Calu3 (cell line): ENCODE measurements around the gene IER5. TPM values are rescaled to one million over a fixed set of nuclear protein-coding genes. Genes with fewer than 3 reads are reported as not detected.

Experiments used
- BruUV-seq: library from RNA; stranded (reverse); fragments of 400-500 nt; replicated peaks from 2 replicates; lab custom pipeline; 2021; lab: Mats Ljungman, UMichigan
- CTCF ChIA-PET: fragments of 300-600 bp; sonication (Branson Sonifier 250); formaldehyde crosslinking; loops from one replicate; lab custom pipeline; 2022; ENCODE audit warnings: antibody characterized with exemption; lab: Charles Lee
- DNase-seq: peaks from one replicate; pipeline ENCODE4 v3.0.0; 2022
- H3K27ac Mint-ChIP-seq: one replicate; pipeline ENCODE4 v1.8.0; 2022; ENCODE audit warnings: mixed read lengths; ENCODE audit not compliant: unreplicated experiment
- H3K27me3 Mint-ChIP-seq: one replicate; pipeline ENCODE4 v1.8.0; 2022; ENCODE audit warnings: mixed read lengths; ENCODE audit not compliant: unreplicated experiment
- H3K36me3 Mint-ChIP-seq: one replicate; pipeline ENCODE4 v1.8.0; 2022; ENCODE audit warnings: mild to moderate bottlenecking, moderate library complexity, mixed read lengths; ENCODE audit not compliant: insufficient read depth, unreplicated experiment
- H3K4me1 Mint-ChIP-seq: one replicate; pipeline ENCODE4 v1.8.0; 2022; ENCODE audit warnings: mild to moderate bottlenecking, low read depth, mixed read lengths; ENCODE audit not compliant: unreplicated experiment
- H3K4me3 Mint-ChIP-seq: one replicate; pipeline ENCODE4 v1.8.0; 2022; ENCODE audit warnings: mild to moderate bottlenecking, low read depth, moderate library complexity, mixed read lengths; ENCODE audit not compliant: unreplicated experiment
- H3K9me3 Mint-ChIP-seq: one replicate; pipeline ENCODE4 v1.8.0; 2022; ENCODE audit warnings: low read depth, mixed read lengths; ENCODE audit not compliant: unreplicated experiment
- CTCF ChIP-seq: fragments of 200-600 bp; IDR thresholded peaks from one replicate; pipeline ENCODE4 v1.8.0; 2022; ENCODE audit warnings: antibody characterized with exemption; ENCODE audit not compliant: unreplicated experiment
- intact Hi-C: fragments of 100-400 bp; cut with micrococcal nuclease; formaldehyde crosslinking; loops from one replicate; pipeline ENCODE4 v1.10.0; 2022; ENCODE audit not compliant: unreplicated experiment
- total RNA-seq: library from RNA; stranded (reverse); gene quantifications from 2 replicates; pipeline ENCODE4 v1.2.3, GENCODE V29; 2022

The IER5 gene
- total RNA-seq, 1 experiment from 2014 or later, result 11.4 TPM

DNA sequence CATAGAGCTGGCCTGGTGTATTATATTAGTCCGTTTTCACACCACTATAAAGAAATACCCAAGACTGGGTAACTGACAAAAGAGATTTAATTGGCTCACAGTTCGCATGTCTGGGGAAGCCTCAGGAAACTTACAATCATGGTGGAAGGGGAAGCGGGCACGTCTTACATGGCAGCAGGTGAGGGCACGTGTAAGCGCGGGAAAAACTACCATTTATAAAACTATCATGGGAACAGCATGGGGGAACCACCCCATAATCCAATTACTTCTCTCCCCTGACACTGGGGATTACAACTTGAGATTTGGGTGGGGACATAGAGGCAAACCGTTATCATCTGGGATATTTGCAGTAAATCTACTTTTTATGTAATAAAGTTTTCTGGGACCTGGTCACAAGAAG lies 6.8 kb downstream of the IER5 start:
- Mint-ChIP-seq H3K36me3 (peaks cover 10% of the 10 kb centered on the region), H3K4me1 (peaks cover 35% of the 10 kb centered on the region), H3K4me3 (no peak overlapping the region), H3K27me3 (peaks cover 13% of the 10 kb centered on the region), H3K9me3 (no peaks in the 10 kb centered on the region), H3K27ac (no peak overlapping the region)
- CTCF ChIA-PET, result interaction anchor here (0.6 kb wide), 1 partner anchor 79 kb away, joined by 3 read pairs; no protein-coding TSS in a partner anchor
- intact Hi-C loops, result no loop called here
- TF ChIP-seq CTCF, result no peak
- no TSS peak for BruUV-seq
- no peak for DNase-seq

DNA sequence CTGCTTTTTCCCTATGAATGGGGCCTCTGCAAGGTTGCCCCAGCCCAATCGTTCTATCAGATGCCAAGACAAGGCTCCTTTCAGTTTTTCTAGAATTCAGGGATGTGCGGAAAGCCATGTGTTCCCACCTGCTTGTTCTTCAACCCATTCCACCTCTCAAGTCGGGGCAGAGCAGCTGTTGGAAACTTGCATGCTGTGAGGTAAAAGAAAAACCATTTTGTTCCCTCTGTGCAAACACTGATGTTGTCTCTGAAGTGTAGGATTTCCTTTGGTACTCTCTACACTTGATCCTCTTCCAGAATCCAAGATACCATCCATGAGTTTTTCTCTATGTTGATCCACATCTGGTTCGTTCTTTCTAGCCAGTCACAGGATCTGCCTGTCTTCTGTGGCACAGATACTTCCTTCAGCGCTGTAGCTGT lies 7.3 kb downstream of the IER5 start:
- Mint-ChIP-seq H3K27ac (no peak overlapping the region), H3K4me3 (no peak overlapping the region), H3K4me1 (peaks cover 39% of the 10 kb centered on the region), H3K9me3 (no peaks in the 10 kb centered on the region), H3K27me3 (peaks cover 19% of the 10 kb centered on the region), H3K36me3 (peaks cover 5% of the 10 kb centered on the region)
- intact Hi-C loops, result no loop called here
- no TSS peak for BruUV-seq
- DNase-seq, result no peak
- CTCF ChIA-PET, result interaction anchor here (0.6 to 1.0 kb wide), 2 partner anchors 21 to 78 kb away, joined by 3 to 5 read pairs; no protein-coding TSS in a partner anchor
- TF ChIP-seq CTCF, result no peak

DNA sequence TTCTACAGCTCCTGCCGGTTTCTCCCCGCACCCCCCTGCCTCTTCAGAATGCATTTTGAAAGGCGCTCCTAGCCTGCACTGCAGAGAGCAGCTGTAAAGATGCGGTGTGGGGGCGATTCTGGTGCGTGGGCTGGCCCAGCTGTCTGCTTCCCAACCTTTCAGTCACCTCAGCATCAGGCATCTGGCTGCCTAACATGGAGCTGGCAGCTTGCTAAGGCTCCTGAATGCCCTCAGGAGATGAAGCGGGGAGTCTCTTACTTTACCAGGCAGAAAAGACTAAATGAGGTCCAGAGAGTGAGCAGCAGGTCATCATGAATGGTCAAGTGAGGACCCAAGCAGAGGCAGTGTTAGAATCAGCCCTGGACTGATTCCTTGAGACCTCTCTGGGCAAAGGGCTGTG lies 8.7 kb downstream of the IER5 start:
- intact Hi-C loops, result no loop called here
- CTCF ChIA-PET, result interaction anchor here (0.5 to 1.2 kb wide), 4 partner anchors 9 to 1908 kb away, joined by 3 to 4 read pairs (median 3); partner anchors contain the start of gene IER5
- H3K27me3 Mint-ChIP-seq, result peaks cover 20% of the 10 kb centered on the region
- no peak overlapping the region for H3K4me3 Mint-ChIP-seq
- H3K36me3 Mint-ChIP-seq, result no peaks in the 10 kb centered on the region
- H3K4me1 Mint-ChIP-seq, result peaks cover 26% of the 10 kb centered on the region
- H3K9me3 Mint-ChIP-seq, result no peaks in the 10 kb centered on the region
- TF ChIP-seq CTCF, result no peak
- BruUV-seq, result no TSS peak
- H3K27ac Mint-ChIP-seq, result no peak overlapping the region
- DNase-seq, result no peak

- CTCF ChIA-PET, result interaction anchor here (0.6 to 1.2 kb wide), 4 partner anchors 9 to 43 kb away, joined by 3 read pairs; no protein-coding TSS in a partner anchor
- DNase-seq, result no peak
- TF ChIP-seq CTCF, result no peak
- H3K4me3 Mint-ChIP-seq, result no peak overlapping the region
- BruUV-seq, result no TSS peak
- peaks cover 23% of the 10 kb centered on the region for H3K4me1 Mint-ChIP-seq
- intact Hi-C loops, result no loop called here
- H3K9me3 Mint-ChIP-seq, result no peaks in the 10 kb centered on the region
- H3K36me3 Mint-ChIP-seq, result peaks cover 1% of the 10 kb centered on the region
- H3K27me3 Mint-ChIP-seq, result peaks cover 20% of the 10 kb centered on the region
- H3K27ac Mint-ChIP-seq, result no peak overlapping the region
Measured at GRCh38 chr1:181099152-181100014, 10.9 kb downstream of the IER5 start.
